ENCODE measurements around the gene EARS2. TPM values are rescaled to one million over a fixed set of nuclear protein-coding genes. Genes with fewer than 3 reads are reported as not detected.

EARS2 gene
- total and polyA plus RNA-seq, 9 of the 15 experiments (the other 6 are each of a cell fraction or from before 2014, with no cell fraction given) = 17.6 to 58.6 (median 36.3) TPM

GRCh38 chr16:23485257-23485614 is 71.9 kb downstream of the EARS2 start:
- peaks cover 94% of the 10 kb centered on the region for H3K36me3 ChIP-seq (ENCODE audit: control insufficient read depth, insufficient read depth, low read length)
- in situ Hi-C loops (cut with MboI) = no loop called here
- ChIA-PET CTCF (ENCODE audit: low intra/inter-chr PET ratio) (no interaction called here), POLR2A (interaction anchor here (0.7 kb wide), 1 partner anchor 22 kb away, joined by 4 read pairs; no protein-coding TSS in a partner anchor)
- no peak for FAIRE-seq
- peaks cover 4% of the 10 kb centered on the region; the same call in 1 of the 2 replicates for H4K20me1 ChIP-seq (replicated peaks; ENCODE audit: control insufficient read depth, insufficient read depth, low read length)
- ATAC-seq = no peak
- no peak overlapping the region for H3K4me2 ChIP-seq (ENCODE audit: insufficient read depth, low read length)
- H3K9me3 ChIP-seq (replicated peaks; ENCODE audit: control insufficient read depth, insufficient read depth, low read depth, low read length) = no peaks in the 10 kb centered on the region
- DNase-seq (ENCODE audit: extremely low read depth in 1 of 4, low spot score in 3 of 4) = no peak
- H3K27ac ChIP-seq (ENCODE audit: extremely low read depth, low read depth, low read length) = no peak overlapping the region
- 91% methylated on average over 2 of the region's 2 CpGs for WGBS (ENCODE audit: insufficient coverage, low coverage, missing lambda C conversion rate)
- H2AFZ ChIP-seq (ENCODE audit: low read depth, low read length) = no peak overlapping the region
- no peaks in the 10 kb centered on the region for H3K4me1 ChIP-seq (replicated peaks in 1 of 2; ENCODE audit: control insufficient read depth in 2 of 2, insufficient read depth in 2 of 2, low read length in 2 of 2)
- H3K9ac ChIP-seq (ENCODE audit: insufficient read depth in 1 of 2, low read depth in 2 of 2, low read length in 2 of 2) = no peak overlapping the region
- intact Hi-C loops (cut with micrococcal nuclease) = no loop called here
- H3K79me2 ChIP-seq (ENCODE audit: control insufficient read depth, insufficient read depth, low read length) = no peaks in the 10 kb centered on the region
- no TSS peak for BruUV-seq (replicated peaks)
- no peak overlapping the region for H3K4me3 ChIP-seq
- peaks cover 2% of the 10 kb centered on the region for H3K9me1 ChIP-seq (ENCODE audit: control insufficient read depth, insufficient read depth, low read length)
- H3K27me3 ChIP-seq (ENCODE audit: control insufficient read depth in 2 of 2, insufficient read depth in 2 of 2, low read length in 2 of 2) = no peaks in the 10 kb centered on the region
- TF ChIP-seq ZBTB43 (CRISPR knock-in tag; IDR thresholded peaks at IDR 0.05) = no peak
- TF ChIP-seq HMG20B (CRISPR knock-in tag; IDR thresholded peaks at IDR 0.05) = no peak
- no peak for TF ChIP-seq CHD1 (IDR thresholded peaks at IDR 0.05; ENCODE audit: low read length)
- no peak for TF ChIP-seq MTA3 (IDR thresholded peaks at IDR 0.05; ENCODE audit: borderline replicate concordance)
- TF ChIP-seq MCM3 (IDR thresholded peaks at IDR 0.05) = no peak
- TF ChIP-seq ELK1 (CRISPR knock-in tag; IDR thresholded peaks at IDR 0.05) = no peak
- TF ChIP-seq THRB (CRISPR knock-in tag; conservative IDR thresholded peaks at IDR 0.05) = no peak
- TF ChIP-seq IRF2 (CRISPR knock-in tag; IDR thresholded peaks at IDR 0.05) = no peak
- no peak for TF ChIP-seq ZNF740 (CRISPR knock-in tag; IDR thresholded peaks at IDR 0.05)
- no peak for TF ChIP-seq ZNF740 (tag; IDR thresholded peaks at IDR 0.05)
- TF ChIP-seq HMG20A (CRISPR knock-in tag; conservative IDR thresholded peaks at IDR 0.05) = no peak
- TF ChIP-seq XRCC5 (IDR thresholded peaks at IDR 0.05; ENCODE audit: low read depth, low read length) = no peak
- TF ChIP-seq ARID3B (CRISPR knock-in tag; IDR thresholded peaks at IDR 0.05; ENCODE audit: borderline replicate concordance) = no peak
- no peak for TF ChIP-seq PHF21A (IDR thresholded peaks at IDR 0.05; ENCODE audit: borderline replicate concordance, low read depth)
- no peak for TF ChIP-seq TAF1 (IDR thresholded peaks at IDR 0.05; ENCODE audit: control insufficient read depth, extremely low read depth, insufficient read depth, low read length, severe bottlenecking)
- TF ChIP-seq NR2F6 (CRISPR knock-in tag; IDR thresholded peaks at IDR 0.05) = no peak
